Transverse colon (tissue), 3 donors: Measurements from ENCODE around the gene CDK9.

ENCODE experiments used
- POLR2A ChIP-seq: fragments of 450-650 bp; IDR thresholded peaks from one replicate; pipeline ENCODE4 v1.6.1; 2016; ENCODE audit warnings: antibody characterized with exemption, mild to moderate bottlenecking, moderate library complexity
- POLR2AphosphoS5 ChIP-seq, 3 donors: sonication (generic); formaldehyde crosslinking; IDR thresholded peaks; one replicate each; pipeline ENCODE4 v1.6.1; 2016; ENCODE audit warnings: antibody characterized with exemption in 3 of 3

DNA sequence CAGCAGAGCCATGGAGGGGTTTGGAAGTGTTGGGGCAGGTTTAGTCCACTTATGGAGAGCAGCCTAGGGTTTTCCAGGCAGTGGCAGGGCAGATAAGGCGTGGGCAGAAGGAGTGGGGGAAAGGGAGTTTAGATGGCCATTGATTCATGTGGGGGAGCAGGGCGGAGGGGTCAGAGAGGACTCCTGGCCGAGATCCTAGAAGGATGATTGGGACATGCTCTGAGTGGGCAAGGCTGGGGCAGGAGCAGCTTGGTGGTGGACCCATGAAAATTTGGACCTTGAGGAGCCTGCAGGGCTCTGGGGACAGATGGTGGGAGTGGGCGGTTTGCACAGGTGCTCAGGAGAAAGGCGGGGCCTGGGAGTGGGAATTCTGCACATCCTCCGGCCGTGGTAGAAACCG lies 32.7 kb upstream of the CDK9 start:
- TF ChIP-seq POLR2A, result no peak
- no peak for TF ChIP-seq POLR2AphosphoS5 (IDR thresholded peaks at IDR 0.05)
